Lung (tissue), 12 donors: Measurements from ENCODE around the gene ITGB8. TPM values are rescaled to one million over a fixed set of nuclear protein-coding genes. Genes with fewer than 3 reads are reported as not detected.
A peak's percentile ranks its signal among the peaks of the same experiment; 100 is the strongest.

Experiments
- ATAC-seq: fragments of 200-7000 bp; cut with Tn5 transposase; one replicate; pipeline ENCODE4 v1.9.1; 2020; ENCODE audit warnings: moderate number of reproducible peaks; ENCODE audit not compliant: insufficient read depth, low FRiP score
- DNase-seq, 3 donors: peaks; one replicate each; pipeline ENCODE4 v3.0.0-alpha.2; 2013 to 2017
- H3K27ac ChIP-seq, 2 donors: one replicate each; pipeline ENCODE4 v1.5.1; 2013; ENCODE audit warnings: mild to moderate bottlenecking in 2 of 2, moderate library complexity in 2 of 2, control low read depth in 1 of 2, inconsistent platforms in 1 of 2, low read depth in 1 of 2, low read length in 1 of 2
- H3K27me3 ChIP-seq, 3 donors: one replicate each; pipeline ENCODE4 v1.5.1; 2013; ENCODE audit warnings: low read length in 2 of 3; ENCODE audit not compliant: control insufficient read depth in 3 of 3, insufficient read depth in 3 of 3
- H3K36me3 ChIP-seq, 4 donors: one replicate each; pipeline ENCODE4 v1.5.1; 2013; ENCODE audit warnings: low read length in 4 of 4, mild to moderate bottlenecking in 1 of 4, moderate library complexity in 1 of 4; ENCODE audit not compliant: control insufficient read depth in 4 of 4, insufficient read depth in 4 of 4
- H3K4me1 ChIP-seq, 5 donors: one replicate each; pipeline ENCODE4 v1.5.1; 2013; ENCODE audit warnings: low read length in 5 of 5, mild to moderate bottlenecking in 2 of 5, moderate library complexity in 1 of 5; ENCODE audit not compliant: control insufficient read depth in 5 of 5, insufficient read depth in 5 of 5
- H3K4me3 ChIP-seq: one replicate; pipeline ENCODE4 v1.5.1; 2013; ENCODE audit warnings: mild to moderate bottlenecking, control low read depth, moderate library complexity
- H3K9ac ChIP-seq, 2 donors: one replicate each; pipeline ENCODE4 v1.5.1; 2013; ENCODE audit warnings: low read length in 2 of 2, control low read depth in 1 of 2; ENCODE audit not compliant: insufficient read depth in 1 of 2
- H3K9me3 ChIP-seq, 4 donors: one replicate each; pipeline ENCODE4 v1.5.1; 2013; ENCODE audit warnings: low read length in 3 of 4, mild to moderate bottlenecking in 1 of 4, moderate library complexity in 1 of 4; ENCODE audit not compliant: control insufficient read depth in 4 of 4, insufficient read depth in 3 of 4
- CTCF ChIP-seq: IDR thresholded peaks from 2 replicates; pipeline ENCODE4 v1.5.1; 2012; ENCODE audit warnings: mild to moderate bottlenecking; ENCODE audit errors: control extremely low read depth, extremely low read depth
- WGBS, 2 donors: extraction: QIAGEN DNeasy Blood & Tissue Kit; methylation state at CpG; one replicate each; pipeline ENCODE4 v1.1.7; 2013; 5-methylcytosine and 5-hydroxymethylcytosine counted together
- polyA plus RNA-seq, 2 donors: library from polyadenylated mRNA; stranded (reverse); fragments of 200-250 nt; gene quantifications; one replicate each; pipeline ENCODE4 v1.2.1, GENCODE V29; 2013
- total RNA-seq, 2 donors: library from RNA; depleted of rRNA in 1 of 2; stranded (reverse); fragments of >200 nt in 1 of 2; gene quantifications; one replicate each; pipeline ENCODE4 v1.2.1, GENCODE V29; 2014 to 2021
- donor health status: control.
- donor health status: control.
- donor health status: Bipolar disorder and iron deficiency.
- donor health status: healthy.
- donor health status: DM: yes; HTN: yes; CAD: no.

The ITGB8 gene
- total and polyA plus RNA-seq, 4 donors = 1.5 to 29.7 (median 15.2) TPM

GRCh38 chr7:20305726-20306125 is 25.0 kb upstream of the ITGB8 start:
- Histone ChIP-seq H3K36me3 (no peaks in the 10 kb centered on the region), H3K9ac (no peak overlapping the region), H3K4me1 (peaks cover 0 to 4% (median 0%) of the 10 kb centered on the region in 5 donors), H3K9me3 (no peaks in the 10 kb centered on the region), H3K27ac (no peak overlapping the region), H3K27me3 (no peaks in the 10 kb centered on the region), H3K4me3 (no peak overlapping the region)
- WGBS, 2 donors = 75 to 83% methylated on average over 1 of the region's 1 CpG
- no peak for ATAC-seq
- DNase-seq = no peak
- TF ChIP-seq CTCF = no peak

- no peak overlapping the region for H3K27ac ChIP-seq
- H3K4me1 ChIP-seq = peaks cover 0 to 4% (median 0%) of the 10 kb centered on the region in 5 donors
- 85 to 93% methylated on average over 5 of the region's 5 CpGs for WGBS, 2 donors
- no peaks in the 10 kb centered on the region for H3K27me3 ChIP-seq
- DNase-seq (no peak), ATAC-seq (no peak)
- H3K36me3 ChIP-seq = no peaks in the 10 kb centered on the region
- H3K4me3 ChIP-seq = no peak overlapping the region
- no peak for TF ChIP-seq CTCF
- H3K9ac ChIP-seq = no peak overlapping the region
- H3K9me3 ChIP-seq = no peaks in the 10 kb centered on the region
Measured at GRCh38 chr7:20306180-20306946, 24.3 kb upstream of the ITGB8 start.

- Histone ChIP-seq H3K27ac (no peak overlapping the region), H3K36me3 (no peaks in the 10 kb centered on the region), H3K27me3 (no peaks in the 10 kb centered on the region), H3K9me3 (no peaks in the 10 kb centered on the region), H3K9ac (no peak overlapping the region), H3K4me3 (no peak overlapping the region), H3K4me1 (peaks cover 0 to 4% (median 0%) of the 10 kb centered on the region in 5 donors)
- DNase-seq = peak in 2 of 3 donors; percentile 42 to 61
- 64 to 76% methylated on average over 2 of the region's 2 CpGs for WGBS, 2 donors
- no peak for TF ChIP-seq CTCF
- no peak for ATAC-seq
Measured at GRCh38 chr7:20307119-20307518, 23.6 kb upstream of the ITGB8 start.

- Histone ChIP-seq H3K36me3 (no peaks in the 10 kb centered on the region), H3K9me3 (no peaks in the 10 kb centered on the region), H3K4me3 (no peak overlapping the region), H3K27ac (no peak overlapping the region), H3K9ac (no peak overlapping the region), H3K4me1 (peaks cover 0 to 4% (median 0%) of the 10 kb centered on the region in 5 donors), H3K27me3 (no peaks in the 10 kb centered on the region)
- no peak for DNase-seq
- TF ChIP-seq CTCF = no peak
- 68 to 82% methylated on average over 7 of the region's 7 CpGs for WGBS, 2 donors
- ATAC-seq = no peak
Measured at GRCh38 chr7:20307901-20308300, 22.8 kb upstream of the ITGB8 start.
